Parathyroid adenoma (tissue), 2 donors: ENCODE measurements around the gene ADAMTS16.

Source experiments
- H2AFZ ChIP-seq: fragments of 300-600 bp; sonication (generic); one replicate; pipeline ENCODE4 v1.7.0; 2017; ENCODE audit warnings: antibody characterized with exemption, mild to moderate bottlenecking
- H3K27ac ChIP-seq: fragments of 300-600 bp; sonication (generic); one replicate; pipeline ENCODE4 v1.7.0; 2017
- H3K27me3 ChIP-seq: fragments of 300-600 bp; sonication (generic); one replicate; pipeline ENCODE4 v1.7.0; 2017; ENCODE audit warnings: low read length; ENCODE audit not compliant: control insufficient read depth, insufficient read depth
- H3K36me3 ChIP-seq: fragments of 300-600 bp; sonication (generic); one replicate; pipeline ENCODE4 v1.7.0; 2017; ENCODE audit warnings: low read length; ENCODE audit not compliant: control insufficient read depth, insufficient read depth
- H3K4me1 ChIP-seq: fragments of 300-600 bp; sonication (generic); one replicate; pipeline ENCODE4 v1.7.0; 2017; ENCODE audit warnings: control low read depth
- H3K4me2 ChIP-seq: fragments of 300-600 bp; sonication (generic); one replicate; pipeline ENCODE4 v1.7.0; 2017; ENCODE audit warnings: low read length
- H3K4me3 ChIP-seq: fragments of 300-600 bp; sonication (generic); one replicate; pipeline ENCODE4 v1.7.0; 2017; ENCODE audit warnings: low read depth, low read length
- H3K79me2 ChIP-seq: fragments of 300-600 bp; sonication (generic); one replicate; pipeline ENCODE4 v1.7.0; 2017; ENCODE audit warnings: control low read depth
- H3K9ac ChIP-seq: fragments of 300-600 bp; sonication (generic); one replicate; pipeline ENCODE4 v1.7.0; 2017; ENCODE audit warnings: mild to moderate bottlenecking
- H3K9me3 ChIP-seq: fragments of 300-600 bp; sonication (generic); one replicate; pipeline ENCODE4 v1.7.0; 2017; ENCODE audit warnings: low read length; ENCODE audit not compliant: control insufficient read depth
- CTCF ChIP-seq: fragments of 300-600 bp; sonication (generic); IDR thresholded peaks from one replicate; pipeline ENCODE4 v1.7.0; 2017; ENCODE audit warnings: antibody characterized with exemption, mild to moderate bottlenecking
- donor health status: primary hyperparathyroidism.

The ADAMTS16 gene

GRCh38 chr5:5276951-5277517 is 136.9 kb downstream of the ADAMTS16 start:
- Histone ChIP-seq H3K36me3 (no peaks in the 10 kb centered on the region), H3K27me3 (no peaks in the 10 kb centered on the region), H3K4me3 (no peak overlapping the region), H3K4me2 (no peak overlapping the region), H3K79me2 (no peaks in the 10 kb centered on the region), H3K9ac (no peak overlapping the region), H2AFZ (no peak overlapping the region), H3K27ac (no peak overlapping the region), H3K4me1 (no peaks in the 10 kb centered on the region), H3K9me3 (no peaks in the 10 kb centered on the region)
- no peak for TF ChIP-seq CTCF

GRCh38 chr5:5278201-5278814 is 138.2 kb downstream of the ADAMTS16 start:
- no peaks in the 10 kb centered on the region for H3K9me3 ChIP-seq
- H3K9ac ChIP-seq = no peak overlapping the region
- no peaks in the 10 kb centered on the region for H3K79me2 ChIP-seq

GRCh38 chr5:5278815-5279381 is 138.8 kb downstream of the ADAMTS16 start:
- Histone ChIP-seq H3K9me3 (no peaks in the 10 kb centered on the region), H3K4me2 (no peak overlapping the region), H2AFZ (no peak overlapping the region), H3K79me2 (no peaks in the 10 kb centered on the region), H3K27me3 (no peaks in the 10 kb centered on the region), H3K4me3 (no peak overlapping the region), H3K9ac (no peak overlapping the region), H3K36me3 (no peaks in the 10 kb centered on the region), H3K4me1 (no peaks in the 10 kb centered on the region), H3K27ac (no peak overlapping the region)
- TF ChIP-seq CTCF = no peak

More at GRCh38 chr5:5278201-5278814, 138.2 kb downstream of the ADAMTS16 start:
- no peak overlapping the region for H2AFZ ChIP-seq
- no peak overlapping the region for H3K4me2 ChIP-seq
- H3K27me3 ChIP-seq = no peaks in the 10 kb centered on the region
- no peak overlapping the region for H3K4me3 ChIP-seq
- no peak overlapping the region for H3K27ac ChIP-seq
- H3K36me3 ChIP-seq = no peaks in the 10 kb centered on the region
- TF ChIP-seq CTCF = no peak
- H3K4me1 ChIP-seq = no peaks in the 10 kb centered on the region

- H3K27me3 ChIP-seq = no peaks in the 10 kb centered on the region
- TF ChIP-seq CTCF = no peak
These were observed 145.8 kb downstream of the ADAMTS16 start for GRCh38 chr5:5285906-5286305.

More at GRCh38 chr5:5285906-5286305, 145.8 kb downstream of the ADAMTS16 start:
- no peaks in the 10 kb centered on the region for H3K9me3 ChIP-seq
- no peak overlapping the region for H3K4me3 ChIP-seq
- H2AFZ ChIP-seq = no peak overlapping the region
- no peaks in the 10 kb centered on the region for H3K36me3 ChIP-seq
- no peaks in the 10 kb centered on the region for H3K4me1 ChIP-seq
- H3K9ac ChIP-seq = no peak overlapping the region
- no peaks in the 10 kb centered on the region for H3K79me2 ChIP-seq
- no peak overlapping the region for H3K4me2 ChIP-seq
- H3K27ac ChIP-seq = no peak overlapping the region
